Fibroblast of lung (primary cell): ENCODE measurements around the gene ENG. TPM values are rescaled to one million over a fixed set of nuclear protein-coding genes. Genes with fewer than 3 reads are reported as not detected.

Experiments
- DNase-seq, 2 donors: peaks; one replicate each; pipeline versions ENCODE4 v3.0.0 to v3.0.0-alpha.2; 2010; ENCODE audit warnings: low read depth in 2 of 2
- H2AFZ ChIP-seq: 2 replicates; pipeline ENCODE4 v1.5.1; 2012; ENCODE audit warnings: low read length, control low read depth, inconsistent platforms
- H3K27ac ChIP-seq: 2 replicates; pipeline ENCODE4 v1.5.1; 2011; ENCODE audit warnings: low read length, control low read depth; ENCODE audit not compliant: insufficient read depth
- H3K27me3 ChIP-seq: 2 replicates; pipeline ENCODE4 v1.5.1; 2011; ENCODE audit warnings: mild to moderate bottlenecking, low read length; ENCODE audit not compliant: control insufficient read depth, insufficient read depth
- H3K36me3 ChIP-seq: 2 replicates; pipeline ENCODE4 v1.5.1; 2011; ENCODE audit warnings: low read length; ENCODE audit not compliant: control insufficient read depth, insufficient read depth
- H3K4me1 ChIP-seq: 2 replicates; pipeline ENCODE4 v1.5.1; 2011; ENCODE audit warnings: low read length; ENCODE audit not compliant: control insufficient read depth, insufficient read depth; ENCODE audit errors: extremely low read depth
- H3K4me2 ChIP-seq: 2 replicates; pipeline ENCODE4 v1.5.1; 2011; ENCODE audit warnings: low read length, control low read depth; ENCODE audit not compliant: insufficient read depth; ENCODE audit errors: extremely low read depth
- H3K4me3 ChIP-seq, 4 experiments: fragments of 200-600 bp in 1 of 4; sonication (generic) in 1 of 4; replicated peaks in 1 of 4; 2 replicates each; pipeline ENCODE4 v1.5.1; 2011 to 2016; ENCODE audit warnings: low read length in 4 of 4, low read depth in 3 of 4, mild to moderate bottlenecking in 3 of 4, control low read depth in 2 of 4, inconsistent platforms in 1 of 4, mixed read lengths in 1 of 4; ENCODE audit not compliant: insufficient read depth in 1 of 4; ENCODE audit errors: control extremely low read depth in 1 of 4
- H3K79me2 ChIP-seq: 2 replicates; pipeline ENCODE4 v1.5.1; 2012; ENCODE audit warnings: mild to moderate bottlenecking, low read length, inconsistent platforms; ENCODE audit not compliant: control insufficient read depth, insufficient read depth
- H3K9ac ChIP-seq: 2 replicates; pipeline ENCODE4 v1.5.1; 2011; ENCODE audit warnings: mild to moderate bottlenecking, low read length, control low read depth; ENCODE audit not compliant: insufficient read depth
- H3K9me3 ChIP-seq: 2 replicates; pipeline ENCODE4 v1.5.1; 2012; ENCODE audit warnings: low read depth, low read length; ENCODE audit not compliant: control insufficient read depth, insufficient read depth
- H4K20me1 ChIP-seq: 2 replicates; pipeline ENCODE4 v1.5.1; 2011; ENCODE audit warnings: low read length; ENCODE audit not compliant: control insufficient read depth, insufficient read depth; ENCODE audit errors: extremely low read depth
- EZH2 ChIP-seq: IDR thresholded peaks from 2 replicates; pipeline ENCODE4 v1.5.1; 2012; ENCODE audit warnings: low read length, control low read depth, mild to moderate bottlenecking; ENCODE audit errors: missing control alignments
- polyA plus RNA-seq, 2 donors: library from polyadenylated mRNA; depleted of rRNA in 1 of 2; stranded (reverse) in 1 of 2; unstranded in 1 of 2; fragments of >200 nt; gene quantifications; 2 replicates each; pipeline ENCODE4 v1.2.1, GENCODE V29; 2011 to 2012; ENCODE audit warnings: missing spikeins in 1 of 2
- total RNA-seq: library from RNA; depleted of rRNA; stranded (reverse); fragments of >200 nt; gene quantifications from 2 replicates; pipeline ENCODE4 v1.2.1, GENCODE V29; 2014
- TF ChIP-seq, protein P1 (sequence below), 2 donors: IDR thresholded peaks in 1 of 2; conservative IDR thresholded peaks in 1 of 2; 1 replicate in 1 of 2; 2 replicates in 1 of 2; pipeline ENCODE4 v1.5.1; 2011 to 2012; ENCODE audit warnings: low read length in 2 of 2, control low read depth in 1 of 2, inconsistent platforms in 1 of 2, low read depth in 1 of 2, mild to moderate bottlenecking in 1 of 2

ENG gene
- total and polyA plus RNA-seq, 2 donors (not counting 1 experiment from before 2014, with no cell fraction given) = 30.4 to 59.0 TPM

DNA sequence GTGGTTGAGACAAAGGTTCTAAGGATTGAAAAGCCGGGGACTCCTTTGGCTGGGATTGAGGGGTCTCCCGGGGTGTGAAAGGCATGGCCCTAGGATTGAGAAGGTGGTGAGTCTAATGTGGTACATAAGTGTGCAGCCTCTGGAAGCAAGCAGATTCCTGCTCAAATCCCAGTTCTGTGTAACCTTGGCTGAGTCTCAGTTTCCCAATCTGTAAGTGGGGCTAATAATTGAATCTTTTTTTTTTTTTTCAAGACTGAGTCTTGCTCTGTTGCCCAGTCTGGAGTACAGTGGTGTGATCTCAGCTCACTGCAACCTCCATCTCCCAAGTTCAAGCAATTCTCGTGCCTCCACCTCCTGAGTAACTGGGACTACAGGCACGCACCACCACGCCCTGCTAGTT lies 81.9 kb downstream of the ENG start:
- Histone ChIP-seq H3K4me2 (no peak overlapping the region), H3K9ac (no peak overlapping the region), H3K9me3 (no peaks in the 10 kb centered on the region), H4K20me1 (no peaks in the 10 kb centered on the region), H3K79me2 (no peaks in the 10 kb centered on the region), H3K4me1 (peaks cover 7% of the 10 kb centered on the region), H3K4me3 (no peak overlapping the region), H2AFZ (no peak overlapping the region), H3K27ac (no peak overlapping the region), H3K36me3 (no peaks in the 10 kb centered on the region), H3K27me3 (peaks cover 7% of the 10 kb centered on the region)
- no peak for DNase-seq
- no peak for TF ChIP-seq EZH2
- TF ChIP-seq, protein P1, sequence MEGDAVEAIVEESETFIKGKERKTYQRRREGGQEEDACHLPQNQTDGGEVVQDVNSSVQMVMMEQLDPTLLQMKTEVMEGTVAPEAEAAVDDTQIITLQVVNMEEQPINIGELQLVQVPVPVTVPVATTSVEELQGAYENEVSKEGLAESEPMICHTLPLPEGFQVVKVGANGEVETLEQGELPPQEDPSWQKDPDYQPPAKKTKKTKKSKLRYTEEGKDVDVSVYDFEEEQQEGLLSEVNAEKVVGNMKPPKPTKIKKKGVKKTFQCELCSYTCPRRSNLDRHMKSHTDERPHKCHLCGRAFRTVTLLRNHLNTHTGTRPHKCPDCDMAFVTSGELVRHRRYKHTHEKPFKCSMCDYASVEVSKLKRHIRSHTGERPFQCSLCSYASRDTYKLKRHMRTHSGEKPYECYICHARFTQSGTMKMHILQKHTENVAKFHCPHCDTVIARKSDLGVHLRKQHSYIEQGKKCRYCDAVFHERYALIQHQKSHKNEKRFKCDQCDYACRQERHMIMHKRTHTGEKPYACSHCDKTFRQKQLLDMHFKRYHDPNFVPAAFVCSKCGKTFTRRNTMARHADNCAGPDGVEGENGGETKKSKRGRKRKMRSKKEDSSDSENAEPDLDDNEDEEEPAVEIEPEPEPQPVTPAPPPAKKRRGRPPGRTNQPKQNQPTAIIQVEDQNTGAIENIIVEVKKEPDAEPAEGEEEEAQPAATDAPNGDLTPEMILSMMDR (conservative IDR thresholded peaks at IDR 0.05 in 1 of 2, IDR thresholded peaks at IDR 0.05 in 1 of 2; ENCODE audit: low read depth in 1 of 2, low read length in 2 of 2) = no peak

DNA sequence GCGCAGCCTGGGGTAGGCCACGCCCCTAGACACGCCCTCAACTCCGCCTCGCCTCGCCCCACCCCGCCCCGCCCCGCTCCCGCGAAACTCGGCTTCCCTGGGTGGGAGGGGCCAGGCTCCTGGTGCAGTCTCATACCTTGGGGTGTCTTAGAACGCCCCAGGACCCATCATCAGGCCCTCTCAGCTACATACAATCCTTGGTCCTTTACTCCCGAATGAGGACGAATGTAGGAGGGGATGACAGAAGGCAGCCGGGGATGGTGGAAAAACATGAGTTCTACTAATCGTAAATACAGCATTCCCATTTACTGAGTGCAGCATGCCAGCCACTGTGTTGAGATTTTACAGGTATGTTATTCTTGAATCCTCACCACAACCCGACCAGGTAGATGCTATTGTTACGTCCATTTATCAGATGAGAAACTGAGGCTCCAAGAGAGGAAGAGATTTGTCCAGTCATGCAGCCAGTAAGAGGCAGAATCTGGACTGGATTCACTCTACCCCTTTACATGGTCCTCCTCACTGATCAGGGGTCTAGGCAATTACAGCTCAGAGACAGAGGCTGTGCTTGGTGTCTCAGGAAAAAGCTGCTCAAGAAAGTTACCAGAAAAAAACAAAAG lies 82.8 kb downstream of the ENG start:
- peaks cover 7% of the 10 kb centered on the region for H3K27me3 ChIP-seq
- DNase-seq = no peak
- H3K4me3 ChIP-seq = peak overlapping the region in 2 of 4 experiments; percentile 29 to 37
- H3K4me1 ChIP-seq = peaks cover 12% of the 10 kb centered on the region
- H2AFZ ChIP-seq = no peak overlapping the region
- peak overlapping the region; percentile 66 for H3K4me2 ChIP-seq
- H4K20me1 ChIP-seq = no peaks in the 10 kb centered on the region
- no peaks in the 10 kb centered on the region for H3K9me3 ChIP-seq
- no peak overlapping the region for H3K9ac ChIP-seq
- H3K27ac ChIP-seq = no peak overlapping the region
- H3K79me2 ChIP-seq = no peaks in the 10 kb centered on the region
- H3K36me3 ChIP-seq = no peaks in the 10 kb centered on the region
- TF ChIP-seq, protein P1 (conservative IDR thresholded peaks at IDR 0.05 in 1 of 2, IDR thresholded peaks at IDR 0.05 in 1 of 2; ENCODE audit: low read depth in 1 of 2, low read length in 2 of 2) = no peak
- TF ChIP-seq EZH2 = no peak

DNA sequence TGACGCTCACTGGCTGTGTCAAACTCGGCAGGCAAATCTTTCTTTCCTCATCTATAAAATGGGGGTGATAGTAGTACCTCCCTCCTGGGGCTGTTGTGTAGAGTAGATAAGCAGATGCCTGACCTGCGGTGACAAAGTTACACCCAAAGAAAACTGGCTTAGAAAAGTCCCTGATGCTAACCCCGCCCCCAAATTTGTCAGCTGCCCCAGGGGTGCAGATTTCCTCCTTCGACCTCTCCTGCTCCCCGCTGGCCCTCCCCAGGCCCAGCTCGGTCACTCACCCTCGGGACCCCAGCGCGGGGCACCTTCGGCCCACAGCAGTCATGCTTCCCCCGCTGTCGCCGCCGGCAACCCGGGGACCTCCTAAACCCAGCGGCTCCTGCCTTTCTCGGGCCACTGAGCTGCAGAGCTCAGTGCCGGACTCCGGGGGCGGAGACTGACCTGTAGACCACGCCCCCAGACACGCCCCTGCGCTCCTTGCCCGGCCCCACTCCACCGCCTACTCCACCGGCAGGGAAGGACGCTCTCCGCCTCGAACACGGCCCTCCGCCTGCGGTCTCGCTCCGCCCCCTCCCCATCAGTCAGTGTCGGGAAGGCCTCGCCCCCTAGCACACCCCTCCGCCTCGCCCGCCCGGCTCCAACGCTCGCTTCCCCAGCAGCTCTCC lies 83.4 kb downstream of the ENG start:
- H3K9ac ChIP-seq = peak overlapping the region; percentile 46
- H3K4me3 ChIP-seq = peak overlapping the region; percentile 31 to 57 (median 46)
- H3K4me1 ChIP-seq = peaks cover 12% of the 10 kb centered on the region
- H3K4me2 ChIP-seq = peak overlapping the region; percentile 95
- H3K36me3 ChIP-seq = no peaks in the 10 kb centered on the region
- TF ChIP-seq EZH2 = no peak
- TF ChIP-seq, protein P1 (conservative IDR thresholded peaks at IDR 0.05 in 1 of 2, IDR thresholded peaks at IDR 0.05 in 1 of 2; ENCODE audit: low read depth in 1 of 2, low read length in 2 of 2) = no peak
- no peaks in the 10 kb centered on the region for H3K79me2 ChIP-seq
- no peak overlapping the region for H3K27ac ChIP-seq
- no peaks in the 10 kb centered on the region for H3K9me3 ChIP-seq
- H3K27me3 ChIP-seq = peaks cover 7% of the 10 kb centered on the region
- H2AFZ ChIP-seq = no peak overlapping the region
- peak; percentile 96 for DNase-seq
- H4K20me1 ChIP-seq = no peaks in the 10 kb centered on the region
